ENCODE measurements around the gene CMTM6.

GRCh38 chr3:32488474-32489008 lies 14.1 kb downstream of the CMTM6 start:
- no peak for TF ChIP-seq CHD4 (IDR thresholded peaks at IDR 0.05; ENCODE audit: borderline replicate concordance)
- TF ChIP-seq, protein P1, sequence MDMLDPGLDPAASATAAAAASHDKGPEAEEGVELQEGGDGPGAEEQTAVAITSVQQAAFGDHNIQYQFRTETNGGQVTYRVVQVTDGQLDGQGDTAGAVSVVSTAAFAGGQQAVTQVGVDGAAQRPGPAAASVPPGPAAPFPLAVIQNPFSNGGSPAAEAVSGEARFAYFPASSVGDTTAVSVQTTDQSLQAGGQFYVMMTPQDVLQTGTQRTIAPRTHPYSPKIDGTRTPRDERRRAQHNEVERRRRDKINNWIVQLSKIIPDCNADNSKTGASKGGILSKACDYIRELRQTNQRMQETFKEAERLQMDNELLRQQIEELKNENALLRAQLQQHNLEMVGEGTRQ (IDR thresholded peaks at IDR 0.05) = no peak
- no peak for TF ChIP-seq SMC3 (IDR thresholded peaks at IDR 0.05)
- no peak for TF ChIP-seq CTCF (IDR thresholded peaks at IDR 0.05)
- no peak for TF ChIP-seq MAZ (IDR thresholded peaks at IDR 0.05; ENCODE audit: borderline replicate concordance, low read depth, low read length)
- TF ChIP-seq POLR2A (IDR thresholded peaks at IDR 0.05; ENCODE audit: low read length) = no peak
- TF ChIP-seq, protein P2, sequence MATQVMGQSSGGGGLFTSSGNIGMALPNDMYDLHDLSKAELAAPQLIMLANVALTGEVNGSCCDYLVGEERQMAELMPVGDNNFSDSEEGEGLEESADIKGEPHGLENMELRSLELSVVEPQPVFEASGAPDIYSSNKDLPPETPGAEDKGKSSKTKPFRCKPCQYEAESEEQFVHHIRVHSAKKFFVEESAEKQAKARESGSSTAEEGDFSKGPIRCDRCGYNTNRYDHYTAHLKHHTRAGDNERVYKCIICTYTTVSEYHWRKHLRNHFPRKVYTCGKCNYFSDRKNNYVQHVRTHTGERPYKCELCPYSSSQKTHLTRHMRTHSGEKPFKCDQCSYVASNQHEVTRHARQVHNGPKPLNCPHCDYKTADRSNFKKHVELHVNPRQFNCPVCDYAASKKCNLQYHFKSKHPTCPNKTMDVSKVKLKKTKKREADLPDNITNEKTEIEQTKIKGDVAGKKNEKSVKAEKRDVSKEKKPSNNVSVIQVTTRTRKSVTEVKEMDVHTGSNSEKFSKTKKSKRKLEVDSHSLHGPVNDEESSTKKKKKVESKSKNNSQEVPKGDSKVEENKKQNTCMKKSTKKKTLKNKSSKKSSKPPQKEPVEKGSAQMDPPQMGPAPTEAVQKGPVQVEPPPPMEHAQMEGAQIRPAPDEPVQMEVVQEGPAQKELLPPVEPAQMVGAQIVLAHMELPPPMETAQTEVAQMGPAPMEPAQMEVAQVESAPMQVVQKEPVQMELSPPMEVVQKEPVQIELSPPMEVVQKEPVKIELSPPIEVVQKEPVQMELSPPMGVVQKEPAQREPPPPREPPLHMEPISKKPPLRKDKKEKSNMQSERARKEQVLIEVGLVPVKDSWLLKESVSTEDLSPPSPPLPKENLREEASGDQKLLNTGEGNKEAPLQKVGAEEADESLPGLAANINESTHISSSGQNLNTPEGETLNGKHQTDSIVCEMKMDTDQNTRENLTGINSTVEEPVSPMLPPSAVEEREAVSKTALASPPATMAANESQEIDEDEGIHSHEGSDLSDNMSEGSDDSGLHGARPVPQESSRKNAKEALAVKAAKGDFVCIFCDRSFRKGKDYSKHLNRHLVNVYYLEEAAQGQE (IDR thresholded peaks at IDR 0.05) = no peak
- TF ChIP-seq RAD21 (conservative IDR thresholded peaks at IDR 0.05 in 1 of 2, IDR thresholded peaks at IDR 0.05 in 1 of 2) = no peak
- no peak for TF ChIP-seq MAX (IDR thresholded peaks at IDR 0.05)
- TF ChIP-seq EP300 (IDR thresholded peaks at IDR 0.05) = no peak
